Glutamatergic neuron (in vitro differentiated cells): Measurements from ENCODE around the gene SNF8. TPM values are rescaled to one million over a fixed set of nuclear protein-coding genes. Genes with fewer than 3 reads are reported as not detected.
A peak's percentile ranks its signal among the peaks of the same experiment; 100 is the strongest.
"Not testable (repeated sequence)": the region's sequence is repeated elsewhere in the genome, so short reads cannot be mapped to it uniquely, and the experiment has no call there.

ENCODE experiments used
- DNase-seq: peaks from one replicate; pipeline ENCODE4 v3.0.0; 2022
- H3K27ac Mint-ChIP-seq: one replicate; pipeline ENCODE4 v1.8.0; 2020; ENCODE audit warnings: mild to moderate bottlenecking, mixed read lengths, inconsistent platforms; ENCODE audit not compliant: unreplicated experiment
- H3K27me3 Mint-ChIP-seq: one replicate; pipeline ENCODE4 v1.8.0; 2020; ENCODE audit warnings: mild to moderate bottlenecking, moderate library complexity, mixed read lengths, inconsistent platforms; ENCODE audit not compliant: unreplicated experiment
- H3K36me3 Mint-ChIP-seq: one replicate; pipeline ENCODE4 v1.8.0; 2020; ENCODE audit warnings: mild to moderate bottlenecking, mixed read lengths, inconsistent platforms; ENCODE audit not compliant: unreplicated experiment
- H3K4me1 Mint-ChIP-seq: one replicate; pipeline ENCODE4 v1.8.0; 2020; ENCODE audit warnings: mild to moderate bottlenecking, low read depth, mixed read lengths, inconsistent platforms; ENCODE audit not compliant: unreplicated experiment
- H3K4me3 Mint-ChIP-seq: one replicate; pipeline ENCODE4 v1.8.0; 2020; ENCODE audit warnings: mild to moderate bottlenecking, mixed read lengths, inconsistent platforms; ENCODE audit not compliant: unreplicated experiment
- H3K9me3 Mint-ChIP-seq: one replicate; pipeline ENCODE4 v1.8.0; 2020; ENCODE audit warnings: mild to moderate bottlenecking, moderate library complexity, mixed read lengths, inconsistent platforms; ENCODE audit not compliant: unreplicated experiment
- total RNA-seq: library from RNA; stranded (reverse); fragmentation: NEBNext Ultra II Directional; extraction: Animal tissue kit (Norgen Biotek cat#: 25700); gene quantifications from one replicate; pipeline ENCODE4 v1.2.1, GENCODE V29; 2021; ENCODE audit not compliant: unreplicated experiment
- TF ChIP-seq, protein P1 (sequence below): fragments of 200-600 bp; sonication (generic); IDR thresholded peaks from one replicate; pipeline ENCODE4 v1.5.0; 2021; ENCODE audit not compliant: partially characterized antibody, unreplicated experiment

The SNF8 gene
- total RNA-seq, 1 donor from 2014 or later = 143 TPM

DNA sequence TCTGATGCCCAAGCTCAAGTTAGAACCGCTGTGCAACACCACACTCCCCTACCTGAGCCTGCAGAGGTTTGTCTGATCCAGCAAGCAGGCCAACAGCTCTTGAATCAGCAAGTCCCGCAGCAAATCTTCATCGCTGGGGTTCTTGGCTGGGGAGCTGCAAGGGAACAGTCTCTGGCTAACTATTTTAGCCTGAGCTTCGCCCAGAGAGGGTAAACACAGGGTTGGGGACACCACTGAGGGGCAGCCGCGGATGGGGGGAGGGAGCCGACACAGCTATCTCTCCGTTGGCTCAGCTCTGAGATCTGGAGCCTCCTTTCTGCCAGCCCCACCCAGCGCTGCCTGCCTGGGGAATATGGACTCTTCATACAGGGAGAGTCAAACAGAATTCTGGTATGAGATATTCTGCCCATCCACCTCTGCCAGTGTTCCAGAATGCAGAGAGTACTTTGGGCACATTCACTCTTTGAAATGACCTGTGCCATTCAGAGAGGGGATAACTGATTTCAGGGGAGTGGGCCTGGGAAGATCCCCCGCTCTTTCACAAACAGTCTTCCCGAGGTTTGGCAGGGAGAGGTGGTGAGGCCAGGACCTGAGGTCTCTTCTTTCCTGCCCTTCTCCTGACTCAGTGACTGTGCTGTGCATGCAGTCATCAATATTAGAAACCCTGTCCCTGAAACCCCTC lies 16.3 kb upstream of the SNF8 start:
- TF ChIP-seq, protein P1, sequence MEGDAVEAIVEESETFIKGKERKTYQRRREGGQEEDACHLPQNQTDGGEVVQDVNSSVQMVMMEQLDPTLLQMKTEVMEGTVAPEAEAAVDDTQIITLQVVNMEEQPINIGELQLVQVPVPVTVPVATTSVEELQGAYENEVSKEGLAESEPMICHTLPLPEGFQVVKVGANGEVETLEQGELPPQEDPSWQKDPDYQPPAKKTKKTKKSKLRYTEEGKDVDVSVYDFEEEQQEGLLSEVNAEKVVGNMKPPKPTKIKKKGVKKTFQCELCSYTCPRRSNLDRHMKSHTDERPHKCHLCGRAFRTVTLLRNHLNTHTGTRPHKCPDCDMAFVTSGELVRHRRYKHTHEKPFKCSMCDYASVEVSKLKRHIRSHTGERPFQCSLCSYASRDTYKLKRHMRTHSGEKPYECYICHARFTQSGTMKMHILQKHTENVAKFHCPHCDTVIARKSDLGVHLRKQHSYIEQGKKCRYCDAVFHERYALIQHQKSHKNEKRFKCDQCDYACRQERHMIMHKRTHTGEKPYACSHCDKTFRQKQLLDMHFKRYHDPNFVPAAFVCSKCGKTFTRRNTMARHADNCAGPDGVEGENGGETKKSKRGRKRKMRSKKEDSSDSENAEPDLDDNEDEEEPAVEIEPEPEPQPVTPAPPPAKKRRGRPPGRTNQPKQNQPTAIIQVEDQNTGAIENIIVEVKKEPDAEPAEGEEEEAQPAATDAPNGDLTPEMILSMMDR = no peak
- Mint-ChIP-seq H3K4me3 (peak overlapping the region; percentile 49), H3K27me3 (peaks cover 4% of the 10 kb centered on the region), H3K36me3 (no peaks in the 10 kb centered on the region), H3K9me3 (no peaks in the 10 kb centered on the region), H3K27ac (peak overlapping the region; percentile 17), H3K4me1 (peaks cover 9% of the 10 kb centered on the region)
- peak; percentile 46 for DNase-seq

DNA sequence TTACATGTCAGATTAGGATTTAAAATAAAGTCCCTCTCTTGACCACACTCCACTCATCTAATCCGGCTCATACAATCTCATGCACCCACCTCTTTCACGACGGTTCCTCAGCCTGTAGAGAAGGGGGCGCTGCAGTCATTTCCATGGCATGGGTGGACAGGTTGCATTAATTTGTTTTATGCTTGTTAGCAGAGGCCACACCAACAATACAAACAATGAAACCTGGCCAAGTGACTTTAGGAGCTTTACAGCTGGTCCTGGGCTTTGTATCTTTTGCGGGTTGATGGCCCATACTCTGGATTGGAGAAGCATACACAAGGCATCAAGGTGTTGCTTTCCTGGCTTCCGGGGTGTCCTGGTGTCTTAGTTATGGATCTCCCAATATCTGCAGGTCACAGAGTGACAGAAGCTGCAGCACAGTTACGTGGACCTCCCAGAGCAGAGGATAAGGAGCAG lies 9.7 kb upstream of the SNF8 start:
- H3K9me3 Mint-ChIP-seq = no peaks in the 10 kb centered on the region
- no peak overlapping the region for H3K27ac Mint-ChIP-seq
- TF ChIP-seq, protein P1 = no peak
- DNase-seq = peak; percentile 33
- H3K4me3 Mint-ChIP-seq = no peak overlapping the region
- peaks cover 1% of the 10 kb centered on the region for H3K27me3 Mint-ChIP-seq
- no peaks in the 10 kb centered on the region for H3K36me3 Mint-ChIP-seq
- no peaks in the 10 kb centered on the region for H3K4me1 Mint-ChIP-seq

DNA sequence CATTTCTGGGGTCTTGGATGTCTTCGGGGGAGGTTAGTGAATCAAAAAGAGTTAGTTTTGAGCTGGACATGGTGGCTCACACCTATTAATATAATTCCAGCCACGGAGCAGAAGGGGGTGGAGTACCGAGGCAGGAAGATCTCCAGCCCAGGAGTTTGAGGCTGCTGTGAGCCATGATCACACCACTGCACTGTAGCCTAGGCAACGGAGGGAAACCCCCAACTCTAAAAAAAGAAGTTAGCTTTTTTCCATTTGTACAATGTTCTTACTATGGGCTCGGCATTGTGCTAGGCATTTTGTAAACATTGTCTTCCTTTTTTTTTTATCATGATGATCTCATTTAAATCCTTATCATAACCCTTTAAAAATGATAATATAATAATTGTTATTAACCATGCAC lies 8.3 kb upstream of the SNF8 start:
- H3K27me3 Mint-ChIP-seq = peaks cover under 1% of the 10 kb centered on the region

DNA sequence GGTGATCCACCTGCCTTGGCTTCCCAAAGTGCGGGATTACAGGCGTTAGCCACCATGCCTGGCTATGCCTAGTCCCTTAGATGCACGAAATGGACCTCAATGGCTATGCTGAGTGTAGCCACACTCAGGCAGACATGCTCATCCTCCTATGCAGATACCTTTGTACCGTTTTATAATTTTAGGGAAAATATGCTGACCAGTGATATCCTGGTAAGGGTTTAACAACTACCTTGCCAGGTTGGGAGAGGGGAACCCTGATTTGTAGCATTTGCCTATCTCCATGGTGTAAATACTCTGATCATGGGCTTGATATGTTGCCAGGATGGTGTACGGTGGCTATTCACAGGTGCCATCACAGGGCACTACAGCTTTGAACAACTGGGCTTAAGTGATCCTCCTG lies 6.9 kb upstream of the SNF8 start:
- Mint-ChIP-seq H3K4me1 (no peaks in the 10 kb centered on the region), H3K27ac (no peak overlapping the region), H3K36me3 (no peaks in the 10 kb centered on the region), H3K4me3 (no peak overlapping the region), H3K9me3 (no peaks in the 10 kb centered on the region), H3K27me3 (peaks cover 2% of the 10 kb centered on the region)
- TF ChIP-seq, protein P1 = no peak
- DNase-seq = no peak

More for the DNA sequence above, 8.3 kb upstream of the SNF8 start:
- no peak overlapping the region for H3K4me3 Mint-ChIP-seq
- no peaks in the 10 kb centered on the region for H3K36me3 Mint-ChIP-seq
- no peak overlapping the region for H3K27ac Mint-ChIP-seq
- no peaks in the 10 kb centered on the region for H3K9me3 Mint-ChIP-seq
- TF ChIP-seq, protein P1 = no peak
- H3K4me1 Mint-ChIP-seq = no peaks in the 10 kb centered on the region
- DNase-seq = no peak

DNA sequence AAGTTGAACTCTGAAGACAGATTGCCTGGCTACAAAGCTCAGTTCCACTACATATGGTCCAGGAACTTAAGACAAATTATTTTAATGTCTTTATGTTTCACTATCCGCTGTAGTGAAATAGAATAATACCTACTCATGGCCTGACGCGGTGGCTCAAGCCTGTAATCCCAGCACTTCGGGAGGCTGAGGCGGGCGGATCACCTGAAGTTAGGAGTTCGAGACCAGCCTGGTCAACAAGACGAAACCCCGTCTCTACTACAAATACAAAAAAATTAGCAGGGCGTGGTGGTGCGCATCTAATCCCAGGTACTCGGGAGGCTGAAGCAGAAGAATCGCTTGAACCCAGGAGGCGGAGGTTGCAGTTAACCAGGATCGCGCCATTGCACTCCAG lies 614 bp upstream of the SNF8 start:
- H3K36me3 Mint-ChIP-seq, H3K9me3 Mint-ChIP-seq, H3K4me1 Mint-ChIP-seq, H3K27me3 Mint-ChIP-seq, DNase-seq: not testable (repeated sequence)
- peak overlapping the region; percentile 91 for H3K27ac Mint-ChIP-seq
- peak overlapping the region; percentile 87 for H3K4me3 Mint-ChIP-seq
